Pancreas (tissue), 10 donors: ENCODE data around the gene SHH. TPM values are rescaled to one million over a fixed set of nuclear protein-coding genes. Genes with fewer than 3 reads are reported as not detected.

Experiments
- ATAC-seq, 4 donors: fragments of 200-7000 bp; cut with Tn5 transposase; one replicate each; pipeline versions ENCODE4 v1.8.0 to v1.9.1; 2020; ENCODE audit warnings: mild to moderate bottlenecking in 4 of 4, moderate library complexity in 4 of 4
- DNase-seq, 6 donors: peaks; one replicate each; pipeline ENCODE4 v3.0.0-alpha.2; 2020
- FAIRE-seq: peaks from 2 replicates; lab custom pipeline; 2012; peaks lifted over from hg19 to GRCh38; lab: Jason Lieb, UNC
- H3K27ac ChIP-seq, 4 donors: fragments of 200-600 bp; sonication (generic); 1 replicate in 3 of 4; 2 replicates in 1 of 4; pipeline versions ENCODE4 v1.5.0 to v1.8.0; 2020
- H3K27me3 ChIP-seq, 4 donors: fragments of 200-600 bp; one replicate each; pipeline ENCODE4 v1.8.0; 2021
- H3K36me3 ChIP-seq, 3 donors: fragments of 200-600 bp; sonication (generic) in 1 of 3; one replicate each; pipeline versions ENCODE4 v1.5.0 to v1.8.0; 2020 to 2021
- H3K4me1 ChIP-seq, 3 donors: fragments of 200-600 bp; one replicate each; pipeline ENCODE4 v1.8.0; 2021
- H3K4me3 ChIP-seq, 4 donors: fragments of 200-600 bp; sonication (generic) in 2 of 4; one replicate each; pipeline versions ENCODE4 v1.5.0 to v1.8.0; 2020 to 2021
- H3K9me3 ChIP-seq, 4 donors: fragments of 200-600 bp; one replicate each; pipeline ENCODE4 v1.8.0; 2021
- WGBS, 2 donors: extraction: QIAGEN DNeasy Blood & Tissue Kit; methylation state at CpG; one replicate each; pipeline ENCODE4 v1.1.7; 2013; 5-methylcytosine and 5-hydroxymethylcytosine counted together
- intact Hi-C, 3 donors: fragments of 100-400 bp; cut with DNase I; formaldehyde crosslinking; loops; one replicate each; pipeline versions ENCODE4 v1.11.1 to v1.14.2; 2022
- polyA plus RNA-seq, 2 donors: library from polyadenylated mRNA; stranded (reverse); fragments of 200-250 nt; gene quantifications; one replicate each; pipeline ENCODE4 v1.2.3, GENCODE V29; 2013
- total RNA-seq, 6 donors: library from RNA; stranded (reverse); fragmentation: NEBNext Ultra II Directional in 4 of 6; extraction: Animal tissue kit (Norgen Biotek cat#: 25700) in 4 of 6; gene quantifications; one replicate each; pipeline versions ENCODE4 v1.2.1 to v1.2.4, GENCODE V29; 2021 to 2023
- TF ChIP-seq, protein P1 (sequence below), 4 donors: fragments of 200-600 bp; sonication (generic) in 3 of 4; IDR thresholded peaks; one replicate each; pipeline versions ENCODE4 v1.5.0 to v1.8.0; 2021; ENCODE audit warnings: antibody characterized with exemption in 4 of 4
- donor health status: healthy with polysubstance abuse.
- donor health status: DM: no; HTN: no; CAD: no; lungs with moderate emphysema.
- donor health status: DM: no; HTN: no; CAD: no.
- donor health status: control.
- donor health status: control.
- donor health status: Bipolar disorder and iron deficiency.
- donor health status: DM: yes; HTN: yes; CAD: no.
- donor health status: DM: no; HTN: no; CAD: no.
- donor health status: DM: no; HTN: no; CAD: no.
- donor health status: DM: yes; HTN: yes; CAD: no.

The SHH gene
- total and polyA plus RNA-seq, 8 donors = 0.08 to 0.85 (median 0.26) TPM

DNA sequence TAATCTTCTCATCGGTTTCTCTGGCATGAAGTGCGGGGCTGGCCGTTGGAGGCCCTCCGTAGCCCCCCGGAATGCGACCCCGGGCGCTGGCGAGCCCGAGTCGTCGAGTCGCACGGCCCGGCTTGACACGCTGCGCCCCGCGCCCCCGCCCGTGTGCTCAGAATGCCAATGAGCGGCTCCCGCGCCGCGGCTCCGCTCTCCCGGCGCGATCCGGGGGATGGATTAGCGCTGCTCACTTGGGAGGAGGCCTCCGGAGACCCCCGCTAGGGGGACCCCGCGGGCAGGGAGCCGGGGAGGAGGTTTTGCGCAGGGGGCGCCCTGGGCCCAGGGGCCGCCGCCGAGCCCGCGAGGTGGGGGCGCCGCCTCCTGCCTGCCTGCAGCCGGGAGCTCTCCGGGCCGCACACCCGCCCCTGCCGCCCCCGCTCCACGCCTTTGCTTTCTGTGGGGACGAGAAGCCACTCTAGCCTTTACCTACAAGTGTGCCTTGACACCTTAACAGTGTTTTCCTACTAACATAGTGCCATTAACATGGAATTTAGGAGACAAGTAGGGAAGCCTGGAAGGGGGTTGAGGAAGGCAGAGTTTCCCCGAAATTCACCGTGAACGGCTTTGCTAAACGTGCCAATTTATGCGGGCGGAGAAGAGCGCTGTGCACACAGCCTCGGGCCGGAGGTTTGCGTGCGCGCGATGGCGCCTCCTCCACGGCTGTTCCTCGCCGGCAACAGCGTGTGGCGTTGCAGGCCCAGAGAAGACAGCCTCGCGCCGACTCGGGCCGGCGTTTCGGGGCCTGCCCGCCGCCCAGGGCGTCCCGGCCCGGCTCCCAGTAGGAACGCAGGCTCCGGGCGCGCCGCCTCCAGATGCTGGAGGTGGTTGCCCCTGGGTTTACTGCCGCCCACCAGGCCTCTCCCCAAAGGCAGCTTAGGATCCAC lies 7.1 kb downstream of the SHH start:
- peak in 4 of 6 donors; percentile 43 to 83 (median 58) for DNase-seq
- Histone ChIP-seq H3K4me1 (peaks cover 0 to 28% (median 20%) of the 10 kb centered on the region in 3 donors), H3K27me3 (peaks cover 0 to 42% (median 13%) of the 10 kb centered on the region in 4 donors)

DNA sequence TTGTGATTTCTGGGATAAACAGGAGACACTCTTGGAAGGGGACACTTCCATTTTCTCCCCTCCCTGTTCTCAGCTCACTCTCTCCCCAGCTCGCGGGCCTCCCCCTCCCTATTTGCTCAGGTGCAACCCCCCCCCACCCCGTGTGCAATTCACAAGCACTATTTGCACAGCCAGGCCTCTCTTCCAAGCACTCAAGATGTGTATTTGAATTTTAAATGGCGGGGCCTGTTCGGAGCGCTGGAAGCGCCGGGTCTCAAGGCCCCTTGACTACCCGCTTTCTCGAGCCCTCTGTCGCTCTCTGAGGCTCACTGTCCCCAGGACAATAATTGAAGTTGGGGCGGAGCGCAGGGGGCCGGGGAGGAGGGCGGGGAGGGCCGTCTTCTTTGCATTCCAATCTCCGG lies 7.8 kb downstream of the SHH start:
- intact Hi-C loops = no loop called here
- WGBS, 2 donors = 5 to 7% methylated on average over 17 of the region's 17 CpGs
- no peak overlapping the region for H3K27ac ChIP-seq
- ATAC-seq (no peak), FAIRE-seq (no peak), DNase-seq (peak in 2 of 6 donors; percentile 20 to 32)
- TF ChIP-seq, protein P1, sequence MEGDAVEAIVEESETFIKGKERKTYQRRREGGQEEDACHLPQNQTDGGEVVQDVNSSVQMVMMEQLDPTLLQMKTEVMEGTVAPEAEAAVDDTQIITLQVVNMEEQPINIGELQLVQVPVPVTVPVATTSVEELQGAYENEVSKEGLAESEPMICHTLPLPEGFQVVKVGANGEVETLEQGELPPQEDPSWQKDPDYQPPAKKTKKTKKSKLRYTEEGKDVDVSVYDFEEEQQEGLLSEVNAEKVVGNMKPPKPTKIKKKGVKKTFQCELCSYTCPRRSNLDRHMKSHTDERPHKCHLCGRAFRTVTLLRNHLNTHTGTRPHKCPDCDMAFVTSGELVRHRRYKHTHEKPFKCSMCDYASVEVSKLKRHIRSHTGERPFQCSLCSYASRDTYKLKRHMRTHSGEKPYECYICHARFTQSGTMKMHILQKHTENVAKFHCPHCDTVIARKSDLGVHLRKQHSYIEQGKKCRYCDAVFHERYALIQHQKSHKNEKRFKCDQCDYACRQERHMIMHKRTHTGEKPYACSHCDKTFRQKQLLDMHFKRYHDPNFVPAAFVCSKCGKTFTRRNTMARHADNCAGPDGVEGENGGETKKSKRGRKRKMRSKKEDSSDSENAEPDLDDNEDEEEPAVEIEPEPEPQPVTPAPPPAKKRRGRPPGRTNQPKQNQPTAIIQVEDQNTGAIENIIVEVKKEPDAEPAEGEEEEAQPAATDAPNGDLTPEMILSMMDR (IDR thresholded peaks at IDR 0.05) = no peak
- peaks cover 0 to 28% (median 20%) of the 10 kb centered on the region in 3 donors for H3K4me1 ChIP-seq
- peak overlapping the region in 2 of 4 donors; percentile 23 to 32 for H3K4me3 ChIP-seq
- H3K27me3 ChIP-seq = peaks cover 0 to 38% (median 12%) of the 10 kb centered on the region in 4 donors
- H3K9me3 ChIP-seq = no peaks in the 10 kb centered on the region
- no peaks in the 10 kb centered on the region for H3K36me3 ChIP-seq

More for the DNA sequence above, 7.1 kb downstream of the SHH start:
- no peaks in the 10 kb centered on the region for H3K36me3 ChIP-seq
- peak; percentile 60 to 77 (median 62) for ATAC-seq
- H3K27ac ChIP-seq = no peak overlapping the region
- no peak for FAIRE-seq
- peak overlapping the region in 3 of 4 donors; percentile 16 to 32 (median 26) for H3K4me3 ChIP-seq
- H3K9me3 ChIP-seq = no peaks in the 10 kb centered on the region
- TF ChIP-seq, protein P1 (IDR thresholded peaks at IDR 0.05) = peak in 3 of 4 donors; percentile 21 to 75 (median 27)
- 1 to 2% methylated on average over 88 to 91 of the region's 91 CpGs for WGBS, 2 donors
- intact Hi-C loops = no loop called here

DNA sequence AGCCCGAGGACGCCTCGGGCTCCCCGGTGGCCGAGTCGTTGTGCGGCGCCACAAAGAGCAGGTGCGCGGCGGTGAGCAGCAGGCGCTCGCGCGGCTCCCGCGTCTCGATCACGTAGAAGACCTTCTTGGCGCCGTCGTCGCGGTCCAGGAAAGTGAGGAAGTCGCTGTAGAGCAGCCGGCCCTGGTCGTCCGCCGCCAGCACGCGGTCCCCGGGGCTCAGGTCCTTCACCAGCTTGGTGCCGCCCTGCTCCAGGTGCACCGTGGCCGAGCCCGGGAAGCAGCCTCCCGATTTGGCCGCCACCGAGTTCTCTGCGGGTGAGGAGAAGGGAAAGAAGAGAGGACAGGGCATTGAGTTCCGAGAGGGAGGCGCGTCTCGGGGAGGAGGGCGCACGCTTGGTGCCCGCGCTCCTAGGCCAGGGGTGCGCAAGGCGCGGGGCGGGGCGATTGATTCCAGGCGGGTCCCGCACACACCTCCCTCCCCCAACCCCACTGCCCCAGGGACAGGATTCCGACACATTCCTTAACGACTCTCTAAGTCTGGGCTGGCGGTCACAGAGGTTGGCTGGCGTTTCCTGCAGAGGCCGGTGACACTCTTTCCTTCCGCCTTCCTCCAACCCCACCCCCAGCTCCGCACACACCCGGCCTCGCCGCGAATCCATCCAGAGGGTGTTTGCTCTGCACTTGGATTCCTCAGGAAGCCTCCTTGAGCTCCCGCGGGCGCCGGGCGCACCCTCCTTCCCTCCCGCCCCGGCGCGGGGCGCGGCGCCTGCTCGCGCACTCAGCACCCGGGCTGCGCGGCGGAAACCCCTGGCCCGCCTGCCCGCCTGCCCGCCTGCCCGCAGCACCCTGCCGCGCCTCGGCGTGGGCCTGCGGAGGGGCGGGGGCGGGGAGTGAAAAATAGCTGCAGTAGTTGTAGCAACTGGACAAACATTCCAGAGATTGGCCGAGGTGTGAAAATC lies 8.6 kb downstream of the SHH start:
- Histone ChIP-seq H3K4me3 (peak overlapping the region in 2 of 4 donors; percentile 23 to 32), H3K27me3 (peaks cover 0 to 38% (median 12%) of the 10 kb centered on the region in 4 donors), H3K9me3 (no peaks in the 10 kb centered on the region), H3K4me1 (peaks cover 0 to 23% (median 17%) of the 10 kb centered on the region in 3 donors), H3K27ac (no peak overlapping the region), H3K36me3 (no peaks in the 10 kb centered on the region)
- TF ChIP-seq, protein P1 (IDR thresholded peaks at IDR 0.05) = no peak
- no peak for FAIRE-seq
- WGBS, 2 donors = 2 to 3% methylated on average over 51 to 96 of the region's 96 CpGs
- intact Hi-C loops = no loop called here
- DNase-seq = peak in 1 of 6 donors; percentile 69
- ATAC-seq = peak in 3 of 4 donors; percentile 18 to 49 (median 30)

DNA sequence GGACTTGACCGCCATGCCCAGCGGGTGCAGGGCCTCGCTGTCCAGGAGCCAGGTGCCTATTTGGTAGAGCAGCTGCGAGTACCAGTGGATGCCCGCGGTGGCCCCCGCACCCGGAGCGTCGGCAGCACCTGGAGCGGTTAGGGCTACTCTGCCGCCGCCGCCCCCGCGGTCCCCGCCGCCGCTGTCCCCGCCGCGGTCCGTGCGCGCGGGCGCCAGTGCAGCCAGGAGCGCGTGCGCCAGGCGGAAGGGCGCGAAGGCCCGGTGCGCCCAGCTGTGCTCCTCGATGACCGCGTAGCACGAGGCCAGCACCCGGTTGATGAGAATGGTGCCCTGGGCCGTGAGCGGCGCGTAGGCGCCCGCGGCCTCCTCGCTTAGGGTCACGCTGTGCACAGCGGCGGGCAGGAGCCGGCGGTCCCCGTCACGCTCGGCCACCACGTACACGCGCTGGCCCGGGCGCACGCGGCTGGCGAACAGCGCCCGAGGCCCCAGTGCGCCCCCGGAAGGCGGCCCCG lies 9.3 kb downstream of the SHH start:
- Histone ChIP-seq H3K36me3 (no peaks in the 10 kb centered on the region), H3K4me1 (peaks cover 0 to 16% (median 13%) of the 10 kb centered on the region in 3 donors), H3K27me3 (peaks cover 0 to 35% (median 12%) of the 10 kb centered on the region in 4 donors), H3K27ac (no peak overlapping the region), H3K4me3 (peak overlapping the region in 1 of 4 donors; percentile 32), H3K9me3 (no peaks in the 10 kb centered on the region)
- DNase-seq (peak in 1 of 6 donors; percentile 50), FAIRE-seq (no peak), ATAC-seq (no peak)
- TF ChIP-seq, protein P1 (IDR thresholded peaks at IDR 0.05) = no peak
- intact Hi-C loops = no loop called here
- 8 to 9% methylated on average over 38 to 70 of the region's 70 CpGs for WGBS, 2 donors
